ENCODE results near the gene TPST2. TPM values are rescaled to one million over a fixed set of nuclear protein-coding genes. Genes with fewer than 3 reads are reported as not detected.
A peak's percentile ranks its signal among the peaks of the same experiment; 100 is the strongest.

Gene TPST2
- total and polyA plus RNA-seq, 9 of the 15 experiments (the other 6 are each of a cell fraction or from before 2014, with no cell fraction given) = 14.2 to 123 (median 60.1) TPM

GRCh38 chr22:26573026-26573662 lies 16.8 kb downstream of the TPST2 start (continued):
- peak; percentile 60 for TF ChIP-seq DACH1 (IDR thresholded peaks at IDR 0.05; ENCODE audit: partially characterized antibody)
- peak; percentile 42 for TF ChIP-seq FOSL1 (tag; conservative IDR thresholded peaks at IDR 0.05)
- TF ChIP-seq POLR2AphosphoS5 (IDR thresholded peaks at IDR 0.05; ENCODE audit: control insufficient read depth, insufficient read depth, low read depth, low read length) = no peak
- no peak for TF ChIP-seq OTX1 (CRISPR knock-in tag; IDR thresholded peaks at IDR 0.05)
- no peak for TF ChIP-seq ZNF12 (CRISPR knock-in tag; IDR thresholded peaks at IDR 0.05)
- no peak for TF ChIP-seq ZBTB1 (CRISPR knock-in tag; IDR thresholded peaks at IDR 0.05; ENCODE audit: borderline replicate concordance, low read depth)
- peak; percentile 68 for TF ChIP-seq CBFA2T3 (IDR thresholded peaks at IDR 0.05)
- no peak for TF ChIP-seq ATF1 (CRISPR knock-in tag; IDR thresholded peaks at IDR 0.05)
- TF ChIP-seq ATF1 (tag; IDR thresholded peaks at IDR 0.05) = peak; percentile 28; the same call in 1 of the 2 replicates
- no peak for TF ChIP-seq ZBTB7A (IDR thresholded peaks at IDR 0.05; ENCODE audit: borderline replicate concordance, control insufficient read depth, low read depth, low read length)
- 0 out of 2 replicates have a peak, but pooled peaks have one; percentile 42 for TF ChIP-seq ELF1 (tag; IDR thresholded peaks at IDR 0.05)
- TF ChIP-seq CBX1 (IDR thresholded peaks at IDR 0.05; ENCODE audit: low read depth) = no peak
- TF ChIP-seq, protein P1, sequence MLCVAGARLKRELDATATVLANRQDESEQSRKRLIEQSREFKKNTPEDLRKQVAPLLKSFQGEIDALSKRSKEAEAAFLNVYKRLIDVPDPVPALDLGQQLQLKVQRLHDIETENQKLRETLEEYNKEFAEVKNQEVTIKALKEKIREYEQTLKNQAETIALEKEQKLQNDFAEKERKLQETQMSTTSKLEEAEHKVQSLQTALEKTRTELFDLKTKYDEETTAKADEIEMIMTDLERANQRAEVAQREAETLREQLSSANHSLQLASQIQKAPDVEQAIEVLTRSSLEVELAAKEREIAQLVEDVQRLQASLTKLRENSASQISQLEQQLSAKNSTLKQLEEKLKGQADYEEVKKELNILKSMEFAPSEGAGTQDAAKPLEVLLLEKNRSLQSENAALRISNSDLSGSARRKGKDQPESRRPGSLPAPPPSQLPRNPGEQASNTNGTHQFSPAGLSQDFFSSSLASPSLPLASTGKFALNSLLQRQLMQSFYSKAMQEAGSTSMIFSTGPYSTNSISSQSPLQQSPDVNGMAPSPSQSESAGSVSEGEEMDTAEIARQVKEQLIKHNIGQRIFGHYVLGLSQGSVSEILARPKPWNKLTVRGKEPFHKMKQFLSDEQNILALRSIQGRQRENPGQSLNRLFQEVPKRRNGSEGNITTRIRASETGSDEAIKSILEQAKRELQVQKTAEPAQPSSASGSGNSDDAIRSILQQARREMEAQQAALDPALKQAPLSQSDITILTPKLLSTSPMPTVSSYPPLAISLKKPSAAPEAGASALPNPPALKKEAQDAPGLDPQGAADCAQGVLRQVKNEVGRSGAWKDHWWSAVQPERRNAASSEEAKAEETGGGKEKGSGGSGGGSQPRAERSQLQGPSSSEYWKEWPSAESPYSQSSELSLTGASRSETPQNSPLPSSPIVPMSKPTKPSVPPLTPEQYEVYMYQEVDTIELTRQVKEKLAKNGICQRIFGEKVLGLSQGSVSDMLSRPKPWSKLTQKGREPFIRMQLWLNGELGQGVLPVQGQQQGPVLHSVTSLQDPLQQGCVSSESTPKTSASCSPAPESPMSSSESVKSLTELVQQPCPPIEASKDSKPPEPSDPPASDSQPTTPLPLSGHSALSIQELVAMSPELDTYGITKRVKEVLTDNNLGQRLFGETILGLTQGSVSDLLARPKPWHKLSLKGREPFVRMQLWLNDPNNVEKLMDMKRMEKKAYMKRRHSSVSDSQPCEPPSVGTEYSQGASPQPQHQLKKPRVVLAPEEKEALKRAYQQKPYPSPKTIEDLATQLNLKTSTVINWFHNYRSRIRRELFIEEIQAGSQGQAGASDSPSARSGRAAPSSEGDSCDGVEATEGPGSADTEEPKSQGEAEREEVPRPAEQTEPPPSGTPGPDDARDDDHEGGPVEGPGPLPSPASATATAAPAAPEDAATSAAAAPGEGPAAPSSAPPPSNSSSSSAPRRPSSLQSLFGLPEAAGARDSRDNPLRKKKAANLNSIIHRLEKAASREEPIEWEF (CRISPR knock-in tag; IDR thresholded peaks at IDR 0.05) = no peak
- peak; percentile 58 for TF ChIP-seq CXXC5 (CRISPR knock-in tag; IDR thresholded peaks at IDR 0.05)
- no peak for TF ChIP-seq TAF1 (IDR thresholded peaks at IDR 0.05; ENCODE audit: control insufficient read depth, extremely low read depth, insufficient read depth, low read length, severe bottlenecking)
- TF ChIP-seq TOE1 (IDR thresholded peaks at IDR 0.05; ENCODE audit: borderline replicate concordance) = no peak
- TF ChIP-seq TOE1 (CRISPR knock-in tag; IDR thresholded peaks at IDR 0.05; ENCODE audit: borderline replicate concordance, low read depth) = no peak
- TF ChIP-seq NR1H2 (CRISPR knock-in tag; IDR thresholded peaks at IDR 0.05) = no peak
- TF ChIP-seq, protein P2, sequence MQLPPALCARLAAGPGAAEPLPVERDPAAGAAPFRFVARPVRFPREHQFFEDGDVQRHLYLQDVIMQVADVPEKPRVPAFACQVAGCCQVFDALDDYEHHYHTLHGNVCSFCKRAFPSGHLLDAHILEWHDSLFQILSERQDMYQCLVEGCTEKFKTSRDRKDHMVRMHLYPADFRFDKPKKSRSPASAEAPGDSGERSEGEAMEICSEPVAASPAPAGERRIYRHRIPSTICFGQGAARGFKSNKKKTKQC (CRISPR knock-in tag; IDR thresholded peaks at IDR 0.05) = no peak
- TF ChIP-seq CC2D1A (IDR thresholded peaks at IDR 0.05) = no peak
- TF ChIP-seq MAZ (CRISPR knock-in tag; conservative IDR thresholded peaks at IDR 0.05 in 1 of 2, IDR thresholded peaks at IDR 0.05 in 1 of 2) = no peak
- no peak for TF ChIP-seq ETV6 (IDR thresholded peaks at IDR 0.05; ENCODE audit: borderline replicate concordance in 1 of 2, low read depth in 2 of 2, low read length in 1 of 2)
- no peak for TF ChIP-seq ETV6 (CRISPR knock-in tag; IDR thresholded peaks at IDR 0.05; ENCODE audit: borderline replicate concordance)
- TF ChIP-seq TSC22D4 (tag; IDR thresholded peaks at IDR 0.05) = no peak
